GM19023 (cell line): ENCODE data around the gene ATP9A.

ENCODE experiments used
- ATAC-seq: cut with Tn5 transposase; IDR thresholded peaks from one replicate; pipeline ENCODE4 v1.9.1; 2021; ENCODE audit warnings: mild to moderate bottlenecking, moderate library complexity; ENCODE audit not compliant: unreplicated experiment

Gene ATP9A

DNA sequence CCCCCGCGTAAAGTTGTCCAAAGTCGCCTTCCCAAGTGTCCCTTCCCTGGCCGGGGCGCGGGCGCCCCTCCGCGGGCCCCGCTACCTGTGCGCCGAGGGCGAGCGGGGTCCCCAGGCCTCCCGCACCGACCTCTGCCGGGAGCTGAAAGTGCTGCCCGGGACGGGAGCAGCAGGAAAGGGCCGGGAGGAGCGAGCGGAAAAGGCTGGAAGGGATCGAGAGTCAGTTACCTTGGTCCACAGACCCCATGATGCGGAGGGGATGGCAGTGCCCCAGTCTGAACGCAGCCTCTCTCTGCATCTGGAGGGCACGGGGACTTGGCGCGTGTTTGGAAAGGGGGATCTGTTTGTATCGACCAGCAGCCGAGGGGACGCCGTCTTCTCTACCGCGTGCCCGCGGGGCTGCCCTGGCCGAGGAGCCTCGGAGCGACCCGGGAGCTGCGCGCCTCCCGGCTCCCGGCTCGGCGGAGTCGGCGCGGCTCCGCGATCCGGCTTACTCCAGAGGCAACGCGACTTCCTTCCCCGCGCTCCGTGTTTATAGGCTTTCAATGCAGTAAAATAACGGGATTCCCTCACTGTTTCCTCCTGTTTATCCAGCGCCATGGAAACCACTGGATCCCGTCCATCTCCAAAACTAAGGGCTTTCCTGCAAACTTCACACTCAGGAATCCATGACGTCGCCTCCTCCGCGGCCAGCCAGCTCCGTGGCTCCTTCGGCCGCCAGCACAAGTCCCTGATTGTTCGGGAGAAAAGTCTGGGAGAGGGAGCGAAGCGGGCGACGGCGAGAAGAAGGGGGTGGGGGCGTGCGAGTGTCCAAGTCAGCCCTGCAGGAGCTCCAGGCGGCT lies 205.6 kb downstream of the ATP9A start:
- ATAC-seq = no peak

- no peak for ATAC-seq
Observed at GRCh38 chr20:51562027-51562331, 206.2 kb downstream of the ATP9A start.

DNA sequence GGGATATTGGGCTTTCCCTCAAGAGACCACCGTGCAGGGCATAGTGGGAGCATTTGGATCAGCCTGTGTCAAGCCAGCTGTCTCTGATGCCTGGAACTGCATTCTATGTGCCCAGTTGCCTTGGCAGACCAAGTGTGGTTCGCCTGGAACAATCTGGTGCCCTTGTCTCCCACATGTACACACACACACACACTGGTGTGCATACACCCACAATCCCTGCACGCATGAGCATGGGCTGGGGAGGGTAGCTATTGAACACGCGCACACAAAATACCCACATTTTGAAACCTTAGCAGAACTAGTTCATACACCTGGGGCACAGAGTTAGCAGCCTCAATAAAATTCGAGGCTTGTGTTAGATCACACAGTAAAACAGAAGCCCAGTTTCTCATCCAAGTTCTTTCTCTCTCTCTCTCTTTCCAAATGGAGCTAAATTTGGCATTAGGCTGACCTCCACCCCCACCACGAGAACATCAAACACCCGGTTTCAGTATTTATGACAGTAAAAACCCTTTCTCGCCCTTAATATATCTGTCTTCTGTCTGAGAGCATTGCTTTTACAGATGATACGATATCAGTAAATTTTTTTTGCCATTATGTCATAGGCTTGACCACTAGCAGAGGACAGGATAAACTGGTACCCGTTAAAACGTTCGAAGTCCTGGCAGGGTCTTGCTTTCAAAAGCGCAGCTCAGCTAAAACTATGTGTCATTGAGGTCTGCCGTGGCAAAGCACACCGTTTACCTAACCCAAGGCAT lies 207.5 kb downstream of the ATP9A start:
- no peak for ATAC-seq

DNA sequence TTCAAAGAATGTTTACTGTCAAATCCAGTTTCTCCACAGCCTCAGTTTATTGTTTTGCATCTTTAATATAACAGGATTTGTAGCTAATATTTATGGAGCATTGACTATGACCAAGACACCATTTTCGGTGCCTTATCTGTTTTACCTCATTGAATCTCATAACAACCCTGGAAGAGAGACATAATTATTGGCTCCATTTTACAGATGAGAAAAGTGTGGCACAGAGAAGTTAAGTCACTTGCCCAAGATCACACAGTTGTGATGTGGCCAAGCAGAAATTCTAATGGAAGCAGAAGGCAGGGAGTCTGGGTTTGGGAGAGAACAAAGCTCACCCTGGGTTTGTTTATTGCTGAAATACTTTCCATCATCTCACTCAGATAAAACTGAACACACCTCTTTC lies 208.1 kb downstream of the ATP9A start:
- no peak for ATAC-seq

DNA sequence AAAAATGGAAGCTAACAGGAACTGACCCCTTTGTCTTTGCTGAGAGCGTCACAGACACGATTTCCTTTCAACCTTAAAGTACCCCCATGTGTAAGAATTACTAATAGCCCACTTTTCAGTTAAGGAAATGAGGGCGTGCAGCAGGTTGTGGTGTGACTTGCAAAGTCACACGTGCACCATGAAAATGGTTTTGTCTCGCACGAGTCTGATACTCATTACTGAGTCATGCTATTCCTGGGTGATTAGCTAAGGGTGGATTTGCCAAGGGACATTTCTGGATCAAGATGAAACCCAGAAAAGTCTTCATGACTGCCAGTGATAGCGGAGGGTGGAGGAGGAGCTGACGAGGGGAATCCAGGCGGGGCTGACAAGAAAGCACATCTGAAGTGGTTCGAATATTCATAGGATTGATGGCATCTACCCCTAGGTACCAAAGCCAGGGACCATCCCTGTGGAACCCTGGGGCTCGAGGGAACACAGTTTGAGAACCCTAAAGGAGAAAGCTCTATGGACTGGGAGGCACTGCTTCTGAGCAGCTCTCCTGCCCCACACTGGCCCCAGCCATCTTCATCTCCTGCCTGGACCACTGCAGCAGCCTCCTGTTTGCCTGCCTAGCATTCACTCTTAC lies 213.5 kb downstream of the ATP9A start:
- ATAC-seq = no peak

DNA sequence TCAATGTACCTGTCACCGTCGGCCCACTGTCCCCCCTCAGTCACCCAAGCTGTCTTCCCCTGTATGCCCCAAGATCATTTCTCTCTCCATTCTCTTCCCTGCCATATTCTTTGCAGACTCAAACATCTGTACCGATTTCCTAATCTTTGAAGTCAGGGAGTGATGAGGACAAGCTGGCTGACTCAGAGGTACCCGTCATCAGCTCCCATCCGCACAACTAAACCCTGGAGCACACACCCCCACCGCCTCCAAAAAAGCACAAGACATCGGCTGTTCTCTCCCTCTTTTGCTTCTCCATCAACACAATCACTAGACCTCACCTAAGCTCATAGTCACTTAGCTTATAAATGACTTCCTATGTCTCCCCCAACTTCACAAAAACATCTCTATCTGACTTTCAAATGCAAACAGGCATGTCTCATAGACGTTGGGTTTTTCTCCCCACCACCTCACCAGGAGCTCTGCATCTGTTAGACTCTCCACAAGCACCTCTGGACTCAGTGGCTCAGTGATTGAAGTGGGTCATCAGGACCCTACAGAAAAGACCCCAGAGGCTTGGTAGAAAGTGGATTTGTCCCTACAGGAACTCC lies 214.2 kb downstream of the ATP9A start:
- no peak for ATAC-seq

DNA sequence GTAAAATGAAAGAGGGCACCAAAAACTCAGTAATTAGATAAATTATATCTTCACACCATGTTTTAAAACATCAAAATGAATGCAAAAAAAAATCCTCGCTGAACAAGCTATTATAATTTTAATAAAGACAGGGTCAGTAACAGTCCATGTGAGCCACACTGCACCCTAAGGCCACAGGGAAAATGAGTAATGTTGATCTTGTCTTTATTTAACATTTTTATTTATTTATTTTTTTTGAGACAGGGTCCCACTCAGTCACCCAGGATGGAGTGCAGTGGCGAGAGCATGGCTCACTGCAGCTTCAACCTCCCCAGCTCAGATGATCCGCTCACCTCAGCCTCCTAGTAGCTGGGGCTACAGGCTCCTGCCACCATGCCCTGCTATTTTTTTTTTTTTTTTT lies 217.0 kb downstream of the ATP9A start:
- ATAC-seq = no peak

DNA sequence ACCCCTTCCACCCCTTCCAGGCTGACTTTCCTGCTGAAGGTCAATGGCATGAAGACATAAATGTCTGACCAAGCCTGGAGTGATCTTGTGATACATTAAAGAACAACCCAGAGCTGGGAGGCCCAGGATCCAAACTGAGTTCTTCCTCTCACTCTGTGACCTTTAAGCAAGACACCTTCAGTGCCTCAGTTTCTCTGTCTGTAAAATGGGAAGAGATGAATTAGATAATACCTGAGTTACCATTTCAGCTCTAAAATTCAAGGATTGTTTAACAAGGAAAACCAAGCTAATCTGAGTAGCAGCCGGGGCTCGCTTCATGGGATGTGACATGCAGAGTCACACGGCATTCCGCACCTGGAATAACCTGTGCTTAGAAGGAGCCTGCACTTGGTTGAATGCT lies 218.7 kb downstream of the ATP9A start:
- no peak for ATAC-seq

GRCh38 chr20:51547951-51548350 lies 220.2 kb downstream of the ATP9A start:
- ATAC-seq = no peak
